M059J (cell line): Measurements from ENCODE around the gene BCAT1. TPM values are rescaled to one million over a fixed set of nuclear protein-coding genes. Genes with fewer than 3 reads are reported as not detected.

Experiments
- DNase-seq: peaks from one replicate; pipeline ENCODE4 v3.0.0-alpha.2; 2012; ENCODE audit warnings: low read depth
- total RNA-seq: library from RNA; depleted of rRNA; stranded (reverse); fragments of >200 nt; shearing (Covaris generic); gene quantifications from 2 replicates; pipeline ENCODE4 v1.2.3, GENCODE V29; 2014; rRNA removed

Gene BCAT1
- 31.2 and 33.7 TPM in 2 replicates for total RNA-seq

DNA sequence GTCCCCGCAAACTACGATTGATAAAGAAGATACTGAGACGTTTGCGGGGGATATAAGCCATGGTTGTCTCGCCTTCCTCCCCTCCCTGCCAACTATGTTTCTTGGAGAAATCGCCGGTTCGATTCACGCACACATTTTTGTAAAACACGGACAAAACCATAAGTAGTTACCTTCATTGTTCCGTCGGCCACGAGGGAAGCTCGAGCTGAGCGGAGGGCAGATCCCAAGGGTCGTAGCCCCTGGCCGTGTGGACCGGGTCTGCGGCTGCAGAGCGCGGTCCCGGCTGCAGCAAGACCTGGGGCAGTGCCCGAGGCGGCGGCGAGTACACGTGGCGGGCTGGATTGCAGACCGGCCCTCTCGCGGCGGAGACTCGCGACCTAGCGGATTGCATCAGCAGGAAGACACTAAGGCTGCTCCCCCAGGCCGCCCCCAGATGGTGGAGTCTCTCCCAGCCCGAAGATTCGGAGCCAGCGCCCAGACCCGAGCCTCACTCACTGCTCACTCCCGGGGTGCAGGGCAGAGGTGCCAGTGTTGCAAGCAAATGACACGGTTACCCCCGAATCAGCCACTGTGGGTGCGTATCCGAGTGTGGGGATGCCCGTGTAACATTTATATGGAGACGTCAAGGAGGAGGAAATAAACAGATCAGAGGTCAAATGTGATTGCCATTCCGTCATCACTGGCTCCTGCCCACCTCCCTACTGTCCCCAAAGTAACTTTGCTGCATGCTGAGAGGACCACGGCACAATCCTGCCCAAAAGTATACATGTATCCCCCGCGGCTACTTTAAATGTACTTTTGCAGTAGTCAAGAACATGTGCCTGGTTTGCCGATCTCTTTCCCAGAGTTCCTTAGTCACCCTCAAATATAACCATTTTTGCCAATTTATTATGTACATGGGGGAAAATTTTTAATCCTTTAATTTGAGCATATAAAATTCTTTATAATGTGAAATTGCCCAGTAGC, at the start of gene BCAT1:
Gene BCAT1 (minus strand): TSS at position 345 of the 966 bp plus-strand sequence. CDS start 169 bp downstream, at position 176.
- peak; percentile 63 for DNase-seq

DNA sequence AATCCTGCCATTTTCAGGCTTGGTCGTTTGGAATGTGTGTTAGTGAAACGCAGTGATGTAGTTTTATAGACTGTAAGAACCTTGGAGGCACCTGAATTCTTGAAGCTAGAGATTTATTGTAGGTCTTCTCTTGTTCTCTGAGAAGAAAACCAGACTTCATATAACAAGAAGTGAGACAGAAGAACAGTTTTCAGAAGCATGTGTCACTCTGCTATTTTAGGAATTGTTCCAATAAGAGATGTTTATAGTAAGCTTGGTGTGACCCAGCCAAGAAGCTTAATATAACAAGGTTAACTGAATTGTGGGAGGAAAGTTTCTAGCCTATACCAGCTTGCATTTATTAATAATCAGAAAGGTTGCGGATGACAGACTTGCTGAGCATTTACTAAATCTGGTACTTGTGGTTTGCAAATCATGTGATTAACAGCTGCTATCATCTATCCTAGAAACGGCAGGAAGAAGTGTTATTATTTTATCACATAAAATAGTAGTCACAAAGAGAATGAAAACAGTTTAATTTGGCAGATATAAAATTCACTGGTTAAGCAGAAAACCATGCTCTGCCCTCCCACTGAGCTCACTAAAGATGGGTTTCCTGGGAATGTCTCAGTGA, 49.2 kb upstream of the BCAT1 start:
- peak; percentile 86 for DNase-seq

- DNase-seq = no peak
These were observed 48.6 kb upstream of the BCAT1 start for GRCh38 chr12:24997496-24997895.

DNA sequence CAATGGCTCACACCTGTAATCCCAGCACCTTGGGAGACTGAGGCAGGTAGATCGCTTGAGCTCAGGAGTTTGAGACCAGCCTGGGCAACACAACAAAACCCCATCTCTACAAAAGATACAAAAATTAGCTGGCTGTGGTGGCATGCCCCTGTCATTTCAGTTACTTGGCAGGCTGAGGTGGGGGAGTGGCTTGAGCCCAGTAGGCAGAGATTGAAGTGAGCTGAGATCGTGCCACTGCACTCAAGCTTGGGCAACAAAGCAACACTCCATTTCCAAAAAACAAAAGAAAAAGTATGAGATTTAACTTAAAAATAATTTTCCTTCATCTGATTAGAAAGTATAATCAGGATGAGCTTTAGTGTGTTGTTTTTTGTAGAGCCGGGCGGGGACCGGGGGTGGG, 47.9 kb upstream of the BCAT1 start:
- no peak for DNase-seq

DNA sequence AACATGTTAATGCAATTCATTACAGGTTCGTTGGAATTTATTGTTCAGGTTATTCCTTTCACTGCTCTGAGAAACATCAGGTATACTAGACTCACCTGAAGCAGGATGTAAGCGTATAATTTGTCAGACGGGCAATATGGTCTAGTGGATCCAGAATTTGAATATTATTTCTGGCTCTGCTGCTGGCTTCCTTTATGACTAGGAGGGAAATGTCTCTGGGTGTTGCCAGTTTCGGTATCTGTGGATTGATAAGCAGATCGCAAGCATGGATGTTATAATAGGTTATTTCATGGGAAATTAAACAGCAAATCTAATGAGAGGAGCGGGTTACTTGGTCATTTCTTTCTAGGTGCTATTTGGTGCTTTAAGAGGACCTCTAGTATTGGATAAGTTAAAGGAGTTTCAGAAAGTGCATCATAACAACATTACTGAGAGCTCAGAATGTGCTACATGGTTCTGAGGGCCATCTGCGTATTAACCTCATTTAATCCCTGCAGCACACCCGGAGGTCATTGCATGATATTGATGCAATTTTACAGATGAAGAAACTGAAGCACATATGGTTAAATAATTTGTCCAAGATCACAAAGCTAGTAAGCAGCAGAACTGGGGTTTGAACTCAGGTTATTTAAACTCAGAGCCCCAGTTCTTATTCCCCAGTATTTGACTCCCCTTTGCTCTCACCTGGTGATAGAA, 47.3 kb upstream of the BCAT1 start:
- no peak for DNase-seq

DNA sequence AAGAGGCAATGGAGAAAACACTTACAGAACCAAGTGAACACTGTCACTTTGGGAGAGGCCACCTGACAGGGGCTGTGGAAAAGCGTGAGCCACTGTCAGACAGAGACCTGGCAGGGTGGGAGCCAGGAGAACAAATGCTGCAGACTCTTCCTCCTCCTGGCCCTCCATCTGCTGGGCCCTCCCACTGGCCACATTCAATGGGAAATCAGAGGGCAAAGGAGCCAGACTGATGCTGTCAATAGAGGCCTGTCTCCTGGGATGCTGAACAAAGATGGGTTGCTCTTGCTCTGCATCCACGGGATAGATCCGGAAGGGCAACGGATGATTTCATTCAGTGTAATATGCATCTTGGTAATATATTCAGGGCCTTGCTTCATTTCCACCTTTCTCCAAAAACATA, 44.9 kb upstream of the BCAT1 start:
- no peak for DNase-seq

DNA sequence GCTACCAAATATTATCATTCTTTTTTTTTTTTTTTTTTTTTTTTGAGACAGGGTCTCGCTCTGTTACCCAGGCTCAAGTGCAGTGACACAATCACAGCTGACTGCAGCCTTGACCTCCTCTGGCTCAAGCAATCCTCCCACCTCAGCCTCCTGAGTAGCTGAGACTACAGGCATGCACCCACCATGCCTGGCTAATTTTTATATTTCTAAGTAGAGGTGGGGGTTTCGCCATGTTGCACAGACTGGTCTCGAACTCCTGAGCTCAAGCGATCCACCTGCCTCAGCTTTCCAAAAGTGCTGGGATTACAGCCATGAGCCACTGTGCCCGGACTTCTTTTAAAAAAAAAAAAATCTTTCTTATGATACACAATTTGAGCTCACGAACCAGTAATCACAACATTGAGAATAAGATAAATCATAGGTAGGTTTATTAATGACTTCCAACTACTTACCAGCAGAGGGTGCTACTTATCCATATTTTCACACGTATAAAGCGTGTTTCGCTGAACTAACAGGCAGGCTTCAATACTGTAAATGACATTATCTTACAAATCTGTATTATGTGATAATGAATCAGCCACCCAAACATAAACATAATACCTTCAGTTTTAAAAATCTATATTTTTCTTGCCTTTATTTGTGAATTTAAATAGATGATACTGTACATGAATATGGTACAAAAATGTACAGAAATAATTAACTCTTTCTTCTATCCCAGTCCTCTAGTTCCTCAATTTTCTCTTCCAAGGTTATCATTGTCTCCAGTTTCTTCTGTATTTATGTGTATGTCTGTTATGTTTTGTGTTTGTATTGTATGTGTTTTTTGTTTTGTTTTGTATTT, 42.5 kb upstream of the BCAT1 start:
- peak; percentile 61 for DNase-seq

DNA sequence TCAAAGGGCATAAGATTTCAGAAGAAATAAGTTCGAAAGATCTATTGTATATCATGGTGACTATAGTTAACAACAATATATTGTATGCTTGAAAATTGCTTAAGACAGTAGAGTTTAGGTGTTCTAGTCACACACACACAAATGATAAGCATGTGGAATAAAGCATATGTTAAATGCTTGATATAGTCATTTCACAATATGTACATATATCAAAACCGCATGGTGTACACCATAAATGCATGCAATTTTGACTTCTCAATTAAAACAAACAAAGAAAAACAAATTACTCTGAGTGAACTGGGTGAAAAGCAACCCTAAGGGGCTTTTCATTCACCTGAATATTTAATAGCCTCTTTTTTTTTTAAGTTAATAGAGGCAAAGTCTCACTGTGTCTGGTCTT, 40.3 kb upstream of the BCAT1 start:
- DNase-seq = no peak

DNA sequence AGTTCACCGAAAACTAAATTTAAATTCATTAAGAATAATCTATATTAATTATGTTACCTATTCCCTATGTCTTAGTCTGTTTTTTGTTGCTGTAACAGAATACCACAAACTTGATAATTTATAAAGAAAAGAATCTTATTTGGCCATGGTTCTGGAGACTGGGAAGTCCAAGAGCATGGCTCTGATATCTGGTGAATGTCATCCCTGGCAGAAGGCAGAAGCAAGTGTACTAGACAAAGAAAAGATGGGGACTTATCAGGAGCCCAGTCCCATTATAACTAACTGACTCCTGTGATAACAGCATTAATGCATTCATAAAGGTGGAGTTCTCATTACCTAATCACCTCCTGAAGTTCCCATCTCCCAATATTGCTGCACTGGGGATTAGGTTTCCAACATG, 33.3 kb upstream of the BCAT1 start:
- DNase-seq = no peak

DNA sequence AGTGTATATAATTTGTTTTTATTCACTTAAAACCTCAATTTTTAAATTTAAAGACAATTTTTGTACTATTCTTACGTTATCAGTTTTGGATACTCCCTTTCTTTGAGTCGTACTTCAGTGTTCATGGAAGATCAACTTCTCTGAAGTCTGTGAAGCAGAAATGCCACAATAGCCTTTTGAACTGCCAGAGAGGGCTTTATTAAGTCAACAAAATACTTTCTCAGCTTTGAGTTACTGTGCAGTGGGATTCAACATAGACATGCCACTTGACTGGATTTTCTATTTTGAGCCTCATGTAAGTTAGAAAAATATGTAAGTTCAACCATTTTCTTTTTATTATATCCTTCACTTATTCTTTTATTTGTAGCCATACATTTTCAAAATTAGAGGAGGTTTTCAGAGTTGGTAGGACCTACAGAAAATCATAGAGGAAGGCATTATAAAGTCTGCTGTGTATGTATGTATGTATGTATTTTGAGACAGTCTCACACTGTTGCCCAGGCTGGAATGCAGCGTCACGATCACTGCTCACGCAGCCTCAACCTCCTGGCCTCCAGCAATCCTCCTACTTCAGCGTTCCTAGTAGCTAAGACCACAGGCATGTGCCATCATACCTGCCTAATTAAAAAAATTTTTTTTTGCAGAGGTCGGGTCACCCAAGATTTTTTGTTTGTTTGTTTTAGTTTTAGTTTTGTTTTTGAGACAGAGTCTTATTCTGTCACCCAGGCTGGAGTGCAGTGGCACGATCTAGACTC, 31.3 kb upstream of the BCAT1 start:
- DNase-seq = peak; percentile 37

GRCh38 chr12:24979329-24979728, 30.4 kb upstream of the BCAT1 start:
- no peak for DNase-seq

DNA sequence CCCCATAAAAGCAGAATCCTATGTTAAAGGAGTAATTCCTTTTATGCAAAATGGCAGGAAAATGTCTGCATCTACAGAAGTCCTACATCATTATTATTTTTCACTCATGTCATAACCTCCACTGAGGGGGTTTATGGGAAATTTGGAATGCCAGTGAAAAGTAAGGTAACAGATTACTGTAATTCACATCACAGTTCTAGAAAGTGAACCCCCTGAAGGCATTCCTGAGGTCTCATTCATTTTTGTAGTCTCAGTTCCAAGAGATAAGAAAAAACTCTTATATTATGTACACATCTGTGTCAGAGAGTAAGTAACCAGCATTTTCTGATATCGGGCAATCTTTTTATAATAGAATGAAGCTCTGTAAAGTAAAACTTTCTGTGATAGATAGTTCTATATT, 28.8 kb upstream of the BCAT1 start:
- no peak for DNase-seq

- no peak for DNase-seq
These were observed 28.2 kb upstream of the BCAT1 start for GRCh38 chr12:24977060-24977459.

DNA sequence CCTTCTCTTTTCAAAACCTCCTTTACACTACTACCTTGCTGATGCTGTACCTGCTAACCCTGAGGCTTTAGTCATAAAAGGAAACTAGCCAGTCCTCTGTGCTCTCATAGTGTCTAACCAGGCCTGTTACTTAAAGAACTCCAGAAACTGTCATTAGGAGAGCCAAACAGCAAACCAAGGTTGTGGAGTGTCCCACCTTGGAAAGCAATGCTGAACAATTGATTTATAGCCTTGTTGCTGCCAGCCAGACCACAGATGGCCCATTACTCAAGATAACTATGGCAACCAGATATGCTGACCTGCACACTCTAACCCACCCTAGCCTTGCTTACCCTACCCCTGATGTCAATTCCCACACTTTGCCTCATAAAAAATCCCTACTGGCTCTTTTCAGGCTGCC, 26.5 kb upstream of the BCAT1 start:
- peak; percentile 26 for DNase-seq

DNA sequence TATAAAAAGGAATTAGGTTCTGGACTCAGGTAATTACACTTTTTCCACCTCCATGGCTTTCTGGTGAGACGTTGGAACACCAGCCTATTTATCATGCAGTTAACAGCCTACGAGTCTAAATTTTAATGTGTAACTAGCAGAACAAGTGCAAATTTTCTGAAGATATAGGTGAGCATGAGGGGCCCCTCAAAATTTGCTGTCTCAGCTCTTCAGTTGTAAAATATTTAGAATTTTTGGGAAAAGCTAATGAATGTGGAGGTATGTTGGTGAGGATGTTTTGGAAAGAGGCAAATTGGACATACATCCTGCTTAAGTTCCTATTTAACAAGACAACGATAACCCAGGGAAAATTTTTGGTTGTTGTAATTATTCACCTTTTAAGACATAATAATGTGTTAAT, 25.3 kb upstream of the BCAT1 start:
- no peak for DNase-seq

- DNase-seq = no peak
These were observed 23.2 kb upstream of the BCAT1 start for GRCh38 chr12:24972078-24972477.

DNA sequence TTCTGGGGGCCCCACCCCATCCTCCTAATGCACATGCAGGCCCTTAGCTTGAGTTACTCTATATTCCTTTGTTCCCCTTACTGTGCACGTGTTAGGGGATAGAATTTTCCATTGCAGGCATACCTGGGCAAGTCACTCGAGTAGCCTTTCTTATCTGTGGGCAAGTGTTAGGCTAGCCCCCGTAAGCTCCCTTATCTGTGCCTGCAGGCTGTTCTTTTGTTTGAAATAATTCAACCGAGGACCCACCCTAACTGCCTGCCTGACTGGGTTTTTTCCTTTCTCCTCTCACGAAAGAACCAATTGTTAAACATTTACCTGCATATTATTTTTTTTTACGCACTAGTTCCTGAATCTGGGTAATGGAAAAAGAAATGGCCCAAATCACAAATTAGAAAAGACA, 21.3 kb upstream of the BCAT1 start:
- DNase-seq = no peak

GRCh38 chr12:24966951-24967564, 18.2 kb upstream of the BCAT1 start:
- DNase-seq = no peak

DNA sequence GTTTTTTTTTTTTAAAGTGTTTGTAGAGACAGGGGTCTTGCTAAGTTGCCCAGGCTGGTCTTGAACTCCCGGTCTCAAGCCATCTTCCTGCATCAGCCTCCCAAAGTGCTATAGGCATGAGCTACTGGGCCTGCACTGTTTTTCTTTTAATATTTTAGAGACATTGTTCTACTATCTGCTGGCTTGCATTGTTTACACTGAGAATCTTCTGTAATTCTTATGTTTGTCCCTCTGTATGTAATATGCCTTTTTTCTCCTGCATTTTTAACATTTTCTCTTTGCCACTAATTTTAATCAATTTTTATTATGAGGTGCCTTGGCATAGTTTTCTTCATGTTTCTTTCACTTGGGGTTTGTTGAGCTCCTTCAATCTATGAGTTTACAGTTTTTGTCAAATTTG, 15.4 kb upstream of the BCAT1 start:
- no peak for DNase-seq

DNA sequence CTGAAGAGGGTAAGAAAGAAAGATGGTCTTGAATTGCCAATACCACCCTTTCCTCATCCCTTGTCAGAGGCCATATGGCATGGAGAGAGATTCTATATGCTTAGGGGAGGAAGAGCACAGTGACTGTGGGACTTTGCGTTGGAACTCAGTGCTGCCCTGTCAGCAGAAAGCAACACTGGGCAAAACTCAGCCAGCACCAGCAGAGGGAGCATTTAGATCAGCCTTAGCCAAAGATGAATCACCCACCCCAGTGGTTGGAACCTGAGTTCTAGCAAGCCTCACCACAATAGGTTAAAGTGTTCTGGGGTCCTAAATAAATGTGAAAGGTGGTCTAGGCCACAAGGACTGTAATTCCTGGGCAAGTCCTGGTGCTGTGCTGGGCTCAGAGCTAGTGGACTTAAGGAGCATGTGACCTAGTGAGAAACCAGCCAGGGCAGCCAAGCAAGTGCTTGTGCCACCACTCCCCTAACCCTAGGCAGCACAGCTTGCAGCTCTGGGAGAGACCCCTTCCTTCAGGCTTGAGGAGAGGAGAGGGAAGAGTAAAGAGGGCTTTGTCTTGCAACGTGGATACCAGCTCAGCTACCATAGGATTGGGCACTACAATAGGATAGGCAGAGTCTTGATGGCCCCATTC, 11.4 kb upstream of the BCAT1 start:
- DNase-seq = peak; percentile 55
